ENCODE measurements around the gene PRSS35. TPM values are rescaled to one million over a fixed set of nuclear protein-coding genes. Genes with fewer than 3 reads are reported as not detected.

The PRSS35 gene
- total RNA-seq, 1 experiment from 2014 or later: 6.7 TPM

DNA sequence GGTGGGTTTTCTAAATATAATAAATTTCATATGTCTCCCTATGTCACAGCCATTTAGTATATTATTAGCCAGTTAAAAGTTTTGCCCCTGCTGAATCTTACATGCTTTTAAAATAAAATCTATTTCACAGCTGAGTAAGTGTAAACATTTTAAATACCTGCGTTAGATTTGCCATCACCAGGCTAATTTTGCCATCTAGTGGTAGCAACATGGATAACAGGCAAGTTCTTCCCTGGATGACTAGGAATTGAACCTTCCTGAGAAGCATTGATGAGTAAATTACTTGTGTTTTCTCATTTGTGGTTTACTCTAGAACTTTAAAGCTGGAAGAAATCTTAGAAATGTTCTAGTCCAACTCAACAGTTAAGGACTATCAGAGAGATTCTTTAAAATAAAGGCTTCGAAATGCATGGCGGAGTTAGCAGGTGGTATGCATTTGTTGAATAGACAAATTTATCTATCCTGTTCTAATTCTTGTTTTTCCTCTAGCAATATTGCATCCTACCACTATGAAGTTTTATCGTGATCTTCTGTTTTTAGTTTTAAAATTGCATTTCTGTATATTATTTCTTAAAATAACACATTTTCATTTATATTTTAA, 2.6 kb downstream of the PRSS35 start (continued):
- TF ChIP-seq, protein P1, sequence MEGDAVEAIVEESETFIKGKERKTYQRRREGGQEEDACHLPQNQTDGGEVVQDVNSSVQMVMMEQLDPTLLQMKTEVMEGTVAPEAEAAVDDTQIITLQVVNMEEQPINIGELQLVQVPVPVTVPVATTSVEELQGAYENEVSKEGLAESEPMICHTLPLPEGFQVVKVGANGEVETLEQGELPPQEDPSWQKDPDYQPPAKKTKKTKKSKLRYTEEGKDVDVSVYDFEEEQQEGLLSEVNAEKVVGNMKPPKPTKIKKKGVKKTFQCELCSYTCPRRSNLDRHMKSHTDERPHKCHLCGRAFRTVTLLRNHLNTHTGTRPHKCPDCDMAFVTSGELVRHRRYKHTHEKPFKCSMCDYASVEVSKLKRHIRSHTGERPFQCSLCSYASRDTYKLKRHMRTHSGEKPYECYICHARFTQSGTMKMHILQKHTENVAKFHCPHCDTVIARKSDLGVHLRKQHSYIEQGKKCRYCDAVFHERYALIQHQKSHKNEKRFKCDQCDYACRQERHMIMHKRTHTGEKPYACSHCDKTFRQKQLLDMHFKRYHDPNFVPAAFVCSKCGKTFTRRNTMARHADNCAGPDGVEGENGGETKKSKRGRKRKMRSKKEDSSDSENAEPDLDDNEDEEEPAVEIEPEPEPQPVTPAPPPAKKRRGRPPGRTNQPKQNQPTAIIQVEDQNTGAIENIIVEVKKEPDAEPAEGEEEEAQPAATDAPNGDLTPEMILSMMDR (IDR thresholded peaks at IDR 0.05): peak; percentile 62
- TF ChIP-seq, protein P2, sequence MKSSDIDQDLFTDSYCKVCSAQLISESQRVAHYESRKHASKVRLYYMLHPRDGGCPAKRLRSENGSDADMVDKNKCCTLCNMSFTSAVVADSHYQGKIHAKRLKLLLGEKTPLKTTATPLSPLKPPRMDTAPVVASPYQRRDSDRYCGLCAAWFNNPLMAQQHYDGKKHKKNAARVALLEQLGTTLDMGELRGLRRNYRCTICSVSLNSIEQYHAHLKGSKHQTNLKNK (CRISPR knock-in tag; IDR thresholded peaks at IDR 0.05): no peak

DNA sequence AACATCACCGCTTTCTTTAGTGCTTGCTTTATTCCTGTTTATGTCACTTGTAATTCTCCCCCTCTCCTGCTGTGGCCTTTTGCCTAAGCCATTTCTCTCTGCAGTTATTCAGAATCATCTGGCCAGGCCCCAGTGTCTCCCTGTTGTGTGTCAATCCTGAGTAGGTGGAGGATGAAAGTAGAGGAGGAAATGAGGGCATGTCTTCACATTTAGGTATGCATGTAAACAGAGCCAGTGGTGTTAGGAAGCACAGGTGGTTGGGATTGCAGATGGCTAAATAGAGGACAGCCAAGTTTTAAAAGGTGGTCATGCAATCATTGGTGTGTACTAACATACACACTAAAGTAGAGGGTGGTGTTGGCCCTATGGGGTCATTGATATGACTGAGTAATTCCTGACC, 5.2 kb downstream of the PRSS35 start:
- 0 out of 2 replicates have a peak, but pooled peaks have one; percentile 37 for TF ChIP-seq ETV6 (CRISPR knock-in tag; IDR thresholded peaks at IDR 0.05)
- TF ChIP-seq FOXP1 (CRISPR knock-in tag; IDR thresholded peaks at IDR 0.05; ENCODE audit: borderline replicate concordance): no peak
- peak; percentile 67 for TF ChIP-seq FOXK1 (CRISPR knock-in tag; IDR thresholded peaks at IDR 0.05)
- TF ChIP-seq FOXJ3 (CRISPR knock-in tag; IDR thresholded peaks at IDR 0.05; ENCODE audit: borderline replicate concordance): no peak
- TF ChIP-seq, protein P3, sequence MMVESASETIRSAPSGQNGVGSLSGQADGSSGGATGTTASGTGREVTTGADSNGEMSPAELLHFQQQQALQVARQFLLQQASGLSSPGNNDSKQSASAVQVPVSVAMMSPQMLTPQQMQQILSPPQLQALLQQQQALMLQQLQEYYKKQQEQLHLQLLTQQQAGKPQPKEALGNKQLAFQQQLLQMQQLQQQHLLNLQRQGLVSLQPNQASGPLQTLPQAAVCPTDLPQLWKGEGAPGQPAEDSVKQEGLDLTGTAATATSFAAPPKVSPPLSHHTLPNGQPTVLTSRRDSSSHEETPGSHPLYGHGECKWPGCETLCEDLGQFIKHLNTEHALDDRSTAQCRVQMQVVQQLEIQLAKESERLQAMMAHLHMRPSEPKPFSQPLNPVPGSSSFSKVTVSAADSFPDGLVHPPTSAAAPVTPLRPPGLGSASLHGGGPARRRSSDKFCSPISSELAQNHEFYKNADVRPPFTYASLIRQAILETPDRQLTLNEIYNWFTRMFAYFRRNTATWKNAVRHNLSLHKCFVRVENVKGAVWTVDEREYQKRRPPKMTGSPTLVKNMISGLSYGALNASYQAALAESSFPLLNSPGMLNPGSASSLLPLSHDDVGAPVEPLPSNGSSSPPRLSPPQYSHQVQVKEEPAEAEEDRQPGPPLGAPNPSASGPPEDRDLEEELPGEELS (CRISPR knock-in tag; IDR thresholded peaks at IDR 0.05): peak; percentile 67; the same call in 1 of the 2 replicates
- no peak for TF ChIP-seq SOX15 (CRISPR knock-in tag; IDR thresholded peaks at IDR 0.05)
- TF ChIP-seq, protein P4, sequence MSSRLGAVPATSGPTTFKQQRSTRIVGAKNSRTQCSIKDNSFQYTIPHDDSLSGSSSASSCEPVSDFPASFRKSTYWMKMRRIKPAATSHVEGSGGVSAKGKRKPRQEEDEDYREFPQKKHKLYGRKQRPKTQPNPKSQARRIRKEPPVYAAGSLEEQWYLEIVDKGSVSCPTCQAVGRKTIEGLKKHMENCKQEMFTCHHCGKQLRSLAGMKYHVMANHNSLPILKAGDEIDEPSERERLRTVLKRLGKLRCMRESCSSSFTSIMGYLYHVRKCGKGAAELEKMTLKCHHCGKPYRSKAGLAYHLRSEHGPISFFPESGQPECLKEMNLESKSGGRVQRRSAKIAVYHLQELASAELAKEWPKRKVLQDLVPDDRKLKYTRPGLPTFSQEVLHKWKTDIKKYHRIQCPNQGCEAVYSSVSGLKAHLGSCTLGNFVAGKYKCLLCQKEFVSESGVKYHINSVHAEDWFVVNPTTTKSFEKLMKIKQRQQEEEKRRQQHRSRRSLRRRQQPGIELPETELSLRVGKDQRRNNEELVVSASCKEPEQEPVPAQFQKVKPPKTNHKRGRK (CRISPR knock-in tag; IDR thresholded peaks at IDR 0.05; ENCODE audit: borderline replicate concordance): no peak
- TF ChIP-seq, protein P5, sequence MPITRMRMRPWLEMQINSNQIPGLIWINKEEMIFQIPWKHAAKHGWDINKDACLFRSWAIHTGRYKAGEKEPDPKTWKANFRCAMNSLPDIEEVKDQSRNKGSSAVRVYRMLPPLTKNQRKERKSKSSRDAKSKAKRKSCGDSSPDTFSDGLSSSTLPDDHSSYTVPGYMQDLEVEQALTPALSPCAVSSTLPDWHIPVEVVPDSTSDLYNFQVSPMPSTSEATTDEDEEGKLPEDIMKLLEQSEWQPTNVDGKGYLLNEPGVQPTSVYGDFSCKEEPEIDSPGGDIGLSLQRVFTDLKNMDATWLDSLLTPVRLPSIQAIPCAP (CRISPR knock-in tag; IDR thresholded peaks at IDR 0.05): no peak
- TF ChIP-seq, protein P6, sequence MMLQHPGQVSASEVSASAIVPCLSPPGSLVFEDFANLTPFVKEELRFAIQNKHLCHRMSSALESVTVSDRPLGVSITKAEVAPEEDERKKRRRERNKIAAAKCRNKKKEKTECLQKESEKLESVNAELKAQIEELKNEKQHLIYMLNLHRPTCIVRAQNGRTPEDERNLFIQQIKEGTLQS (CRISPR knock-in tag; conservative IDR thresholded peaks at IDR 0.05): no peak
- no peak for TF ChIP-seq HMGA2 (CRISPR knock-in tag; IDR thresholded peaks at IDR 0.05)
- no peak for TF ChIP-seq NFATC4 (CRISPR knock-in tag; IDR thresholded peaks at IDR 0.05)
- no peak for TF ChIP-seq TEAD1 (CRISPR knock-in tag; IDR thresholded peaks at IDR 0.05)
- TF ChIP-seq CREB1 (CRISPR knock-in tag; IDR thresholded peaks at IDR 0.05): no peak
- TF ChIP-seq, protein P7, sequence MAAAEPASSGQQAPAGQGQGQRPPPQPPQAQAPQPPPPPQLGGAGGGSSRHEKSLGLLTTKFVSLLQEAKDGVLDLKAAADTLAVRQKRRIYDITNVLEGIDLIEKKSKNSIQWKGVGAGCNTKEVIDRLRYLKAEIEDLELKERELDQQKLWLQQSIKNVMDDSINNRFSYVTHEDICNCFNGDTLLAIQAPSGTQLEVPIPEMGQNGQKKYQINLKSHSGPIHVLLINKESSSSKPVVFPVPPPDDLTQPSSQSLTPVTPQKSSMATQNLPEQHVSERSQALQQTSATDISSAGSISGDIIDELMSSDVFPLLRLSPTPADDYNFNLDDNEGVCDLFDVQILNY (CRISPR knock-in tag; IDR thresholded peaks at IDR 0.05): no peak
- no peak for TF ChIP-seq GTF2I (CRISPR knock-in tag; conservative IDR thresholded peaks at IDR 0.05)
- TF ChIP-seq, protein P8, sequence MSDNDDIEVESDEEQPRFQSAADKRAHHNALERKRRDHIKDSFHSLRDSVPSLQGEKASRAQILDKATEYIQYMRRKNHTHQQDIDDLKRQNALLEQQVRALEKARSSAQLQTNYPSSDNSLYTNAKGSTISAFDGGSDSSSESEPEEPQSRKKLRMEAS (CRISPR knock-in tag; IDR thresholded peaks at IDR 0.05): no peak
- TF ChIP-seq SMAD3 (CRISPR knock-in tag; IDR thresholded peaks at IDR 0.05; ENCODE audit: borderline replicate concordance): no peak
- TF ChIP-seq, protein P9, sequence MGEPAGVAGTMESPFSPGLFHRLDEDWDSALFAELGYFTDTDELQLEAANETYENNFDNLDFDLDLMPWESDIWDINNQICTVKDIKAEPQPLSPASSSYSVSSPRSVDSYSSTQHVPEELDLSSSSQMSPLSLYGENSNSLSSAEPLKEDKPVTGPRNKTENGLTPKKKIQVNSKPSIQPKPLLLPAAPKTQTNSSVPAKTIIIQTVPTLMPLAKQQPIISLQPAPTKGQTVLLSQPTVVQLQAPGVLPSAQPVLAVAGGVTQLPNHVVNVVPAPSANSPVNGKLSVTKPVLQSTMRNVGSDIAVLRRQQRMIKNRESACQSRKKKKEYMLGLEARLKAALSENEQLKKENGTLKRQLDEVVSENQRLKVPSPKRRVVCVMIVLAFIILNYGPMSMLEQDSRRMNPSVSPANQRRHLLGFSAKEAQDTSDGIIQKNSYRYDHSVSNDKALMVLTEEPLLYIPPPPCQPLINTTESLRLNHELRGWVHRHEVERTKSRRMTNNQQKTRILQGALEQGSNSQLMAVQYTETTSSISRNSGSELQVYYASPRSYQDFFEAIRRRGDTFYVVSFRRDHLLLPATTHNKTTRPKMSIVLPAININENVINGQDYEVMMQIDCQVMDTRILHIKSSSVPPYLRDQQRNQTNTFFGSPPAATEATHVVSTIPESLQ (CRISPR knock-in tag; IDR thresholded peaks at IDR 0.05): no peak
- H3K27me3 Mint-ChIP-seq (ENCODE audit: low read depth): peaks cover 3% of the 10 kb centered on the region; the same call in 1 of the 2 replicates
- no peak overlapping the region for H3K4me3 Mint-ChIP-seq
- no peak for DNase-seq (ENCODE audit: low spot score)
- ATAC-seq: peak; percentile 75
- POLR2A ChIA-PET: no interaction called here
- CTCF ChIA-PET: no interaction called here
- no peaks in the 10 kb centered on the region for H3K36me3 Mint-ChIP-seq
- peaks cover 31% of the 10 kb centered on the region for H3K4me1 Mint-ChIP-seq
- H3K9me3 Mint-ChIP-seq: no peaks in the 10 kb centered on the region
- H3K27ac Mint-ChIP-seq: peak overlapping the region; percentile 3; the same call in 1 of the 2 replicates
